H1 (cell line): ENCODE data around the gene LGALS9. TPM values are rescaled to one million over a fixed set of nuclear protein-coding genes. Genes with fewer than 3 reads are reported as not detected.

Source experiments
- GTF2F1 ChIP-seq: IDR thresholded peaks from 2 replicates; pipeline ENCODE4 v1.6.1; 2012; ENCODE audit warnings: low read depth, low read length, improper control_type of control experiment, borderline replicate concordance
- NRF1 ChIP-seq: IDR thresholded peaks from 2 replicates; pipeline ENCODE4 v1.6.1; 2011; ENCODE audit warnings: mild to moderate bottlenecking, low read depth, low read length, improper control_type of control experiment
- POLR2A ChIP-seq, 2 experiments: IDR thresholded peaks; 1 replicate in 1 of 2; 2 replicates in 1 of 2; pipeline ENCODE4 v1.6.1; 2011; ENCODE audit warnings: low read depth in 2 of 2, low read length in 2 of 2, mild to moderate bottlenecking in 2 of 2; ENCODE audit errors: control extremely low read depth in 1 of 2
- RFX5 ChIP-seq: IDR thresholded peaks from 2 replicates; pipeline ENCODE4 v1.6.1; 2011; ENCODE audit warnings: low read depth, low read length, improper control_type of control experiment, borderline replicate concordance
- SRF ChIP-seq: IDR thresholded peaks from 2 replicates; pipeline ENCODE4 v1.6.1; 2011; ENCODE audit warnings: mild to moderate bottlenecking, low read depth, low read length, moderate library complexity
- TAF7 ChIP-seq: optimal IDR thresholded peaks from 2 replicates; pipeline ENCODE3; 2011; ENCODE audit warnings: low read depth, mild to moderate bottlenecking, inconsistent platforms, low read length, moderate library complexity, borderline replicate concordance
- polyA plus RNA-seq, 7 experiments: library from polyadenylated mRNA; depleted of rRNA in 3 of 7; stranded (reverse) in 5 of 7; unstranded in 2 of 7; fragments of >200 nt in 5 of 7; fragments of 200-250 nt in 2 of 7; gene quantifications; 1 replicate in 5 of 7; 2 replicates in 1 of 7; 4 replicates in 1 of 7; pipeline versions ENCODE4 v1.2.1 to v1.2.3, GENCODE V29; 2011 to 2013; ENCODE audit warnings: missing spikeins in 2 of 7, mixed read lengths in 2 of 7
- total RNA-seq: library from RNA; stranded (reverse); fragmentation: NEBNext Ultra II Directional; extraction: Animal tissue kit (Norgen Biotek cat#: 25700); gene quantifications from 2 replicates; pipeline ENCODE4 v1.2.1, GENCODE V29; 2021
- TF ChIP-seq, protein P1 (sequence below): fragments of 300-600 bp; sonication (generic); IDR thresholded peaks from 2 replicates; pipeline ENCODE4 v1.7.1; 2012; ENCODE audit warnings: low read length, moderate library complexity, mild to moderate bottlenecking, inconsistent platforms; ENCODE audit not compliant: insufficient replicate concordance
- TF ChIP-seq, protein P2 (sequence below), 3 experiments: IDR thresholded peaks; 1 replicate in 2 of 3; 2 replicates in 1 of 3; pipeline versions ENCODE4 v1.5.1 to v1.6.1; 2011; ENCODE audit warnings: low read length in 3 of 3, mild to moderate bottlenecking in 3 of 3, inconsistent platforms in 2 of 3, low read depth in 1 of 3, moderate library complexity in 1 of 3; ENCODE audit not compliant: insufficient read depth in 1 of 3; ENCODE audit errors: control extremely low read depth in 1 of 3
- TF ChIP-seq, protein P3 (sequence below): IDR thresholded peaks from 2 replicates; pipeline ENCODE4 v1.6.1; 2011; ENCODE audit warnings: low read depth, mild to moderate bottlenecking, low read length; ENCODE audit not compliant: insufficient read depth

Gene LGALS9
- total and polyA plus RNA-seq, 2 of the 8 experiments (the other 6 are each of a cell fraction or from before 2014, with no cell fraction given) = 0.95 to 1.7 TPM

DNA sequence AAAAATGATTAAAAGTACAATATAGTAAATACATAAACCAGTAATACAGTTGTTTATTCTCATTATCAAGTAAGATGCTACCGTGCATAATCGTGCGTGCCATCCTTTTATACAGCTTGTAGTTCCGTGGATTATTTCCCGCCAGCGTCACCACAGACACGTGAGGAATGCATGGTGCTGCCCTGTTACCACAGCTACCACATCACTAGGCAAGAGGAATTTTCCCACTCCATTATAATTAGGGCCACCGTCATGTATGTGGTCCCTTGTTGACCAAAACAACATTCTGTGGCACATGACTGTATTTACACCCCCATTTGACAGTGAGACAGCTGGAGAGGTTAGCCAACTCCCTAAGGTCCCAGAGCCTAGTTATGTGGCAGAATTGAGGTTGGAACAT lies 30.5 kb upstream of the LGALS9 start (continued):
- TF ChIP-seq, protein P1, sequence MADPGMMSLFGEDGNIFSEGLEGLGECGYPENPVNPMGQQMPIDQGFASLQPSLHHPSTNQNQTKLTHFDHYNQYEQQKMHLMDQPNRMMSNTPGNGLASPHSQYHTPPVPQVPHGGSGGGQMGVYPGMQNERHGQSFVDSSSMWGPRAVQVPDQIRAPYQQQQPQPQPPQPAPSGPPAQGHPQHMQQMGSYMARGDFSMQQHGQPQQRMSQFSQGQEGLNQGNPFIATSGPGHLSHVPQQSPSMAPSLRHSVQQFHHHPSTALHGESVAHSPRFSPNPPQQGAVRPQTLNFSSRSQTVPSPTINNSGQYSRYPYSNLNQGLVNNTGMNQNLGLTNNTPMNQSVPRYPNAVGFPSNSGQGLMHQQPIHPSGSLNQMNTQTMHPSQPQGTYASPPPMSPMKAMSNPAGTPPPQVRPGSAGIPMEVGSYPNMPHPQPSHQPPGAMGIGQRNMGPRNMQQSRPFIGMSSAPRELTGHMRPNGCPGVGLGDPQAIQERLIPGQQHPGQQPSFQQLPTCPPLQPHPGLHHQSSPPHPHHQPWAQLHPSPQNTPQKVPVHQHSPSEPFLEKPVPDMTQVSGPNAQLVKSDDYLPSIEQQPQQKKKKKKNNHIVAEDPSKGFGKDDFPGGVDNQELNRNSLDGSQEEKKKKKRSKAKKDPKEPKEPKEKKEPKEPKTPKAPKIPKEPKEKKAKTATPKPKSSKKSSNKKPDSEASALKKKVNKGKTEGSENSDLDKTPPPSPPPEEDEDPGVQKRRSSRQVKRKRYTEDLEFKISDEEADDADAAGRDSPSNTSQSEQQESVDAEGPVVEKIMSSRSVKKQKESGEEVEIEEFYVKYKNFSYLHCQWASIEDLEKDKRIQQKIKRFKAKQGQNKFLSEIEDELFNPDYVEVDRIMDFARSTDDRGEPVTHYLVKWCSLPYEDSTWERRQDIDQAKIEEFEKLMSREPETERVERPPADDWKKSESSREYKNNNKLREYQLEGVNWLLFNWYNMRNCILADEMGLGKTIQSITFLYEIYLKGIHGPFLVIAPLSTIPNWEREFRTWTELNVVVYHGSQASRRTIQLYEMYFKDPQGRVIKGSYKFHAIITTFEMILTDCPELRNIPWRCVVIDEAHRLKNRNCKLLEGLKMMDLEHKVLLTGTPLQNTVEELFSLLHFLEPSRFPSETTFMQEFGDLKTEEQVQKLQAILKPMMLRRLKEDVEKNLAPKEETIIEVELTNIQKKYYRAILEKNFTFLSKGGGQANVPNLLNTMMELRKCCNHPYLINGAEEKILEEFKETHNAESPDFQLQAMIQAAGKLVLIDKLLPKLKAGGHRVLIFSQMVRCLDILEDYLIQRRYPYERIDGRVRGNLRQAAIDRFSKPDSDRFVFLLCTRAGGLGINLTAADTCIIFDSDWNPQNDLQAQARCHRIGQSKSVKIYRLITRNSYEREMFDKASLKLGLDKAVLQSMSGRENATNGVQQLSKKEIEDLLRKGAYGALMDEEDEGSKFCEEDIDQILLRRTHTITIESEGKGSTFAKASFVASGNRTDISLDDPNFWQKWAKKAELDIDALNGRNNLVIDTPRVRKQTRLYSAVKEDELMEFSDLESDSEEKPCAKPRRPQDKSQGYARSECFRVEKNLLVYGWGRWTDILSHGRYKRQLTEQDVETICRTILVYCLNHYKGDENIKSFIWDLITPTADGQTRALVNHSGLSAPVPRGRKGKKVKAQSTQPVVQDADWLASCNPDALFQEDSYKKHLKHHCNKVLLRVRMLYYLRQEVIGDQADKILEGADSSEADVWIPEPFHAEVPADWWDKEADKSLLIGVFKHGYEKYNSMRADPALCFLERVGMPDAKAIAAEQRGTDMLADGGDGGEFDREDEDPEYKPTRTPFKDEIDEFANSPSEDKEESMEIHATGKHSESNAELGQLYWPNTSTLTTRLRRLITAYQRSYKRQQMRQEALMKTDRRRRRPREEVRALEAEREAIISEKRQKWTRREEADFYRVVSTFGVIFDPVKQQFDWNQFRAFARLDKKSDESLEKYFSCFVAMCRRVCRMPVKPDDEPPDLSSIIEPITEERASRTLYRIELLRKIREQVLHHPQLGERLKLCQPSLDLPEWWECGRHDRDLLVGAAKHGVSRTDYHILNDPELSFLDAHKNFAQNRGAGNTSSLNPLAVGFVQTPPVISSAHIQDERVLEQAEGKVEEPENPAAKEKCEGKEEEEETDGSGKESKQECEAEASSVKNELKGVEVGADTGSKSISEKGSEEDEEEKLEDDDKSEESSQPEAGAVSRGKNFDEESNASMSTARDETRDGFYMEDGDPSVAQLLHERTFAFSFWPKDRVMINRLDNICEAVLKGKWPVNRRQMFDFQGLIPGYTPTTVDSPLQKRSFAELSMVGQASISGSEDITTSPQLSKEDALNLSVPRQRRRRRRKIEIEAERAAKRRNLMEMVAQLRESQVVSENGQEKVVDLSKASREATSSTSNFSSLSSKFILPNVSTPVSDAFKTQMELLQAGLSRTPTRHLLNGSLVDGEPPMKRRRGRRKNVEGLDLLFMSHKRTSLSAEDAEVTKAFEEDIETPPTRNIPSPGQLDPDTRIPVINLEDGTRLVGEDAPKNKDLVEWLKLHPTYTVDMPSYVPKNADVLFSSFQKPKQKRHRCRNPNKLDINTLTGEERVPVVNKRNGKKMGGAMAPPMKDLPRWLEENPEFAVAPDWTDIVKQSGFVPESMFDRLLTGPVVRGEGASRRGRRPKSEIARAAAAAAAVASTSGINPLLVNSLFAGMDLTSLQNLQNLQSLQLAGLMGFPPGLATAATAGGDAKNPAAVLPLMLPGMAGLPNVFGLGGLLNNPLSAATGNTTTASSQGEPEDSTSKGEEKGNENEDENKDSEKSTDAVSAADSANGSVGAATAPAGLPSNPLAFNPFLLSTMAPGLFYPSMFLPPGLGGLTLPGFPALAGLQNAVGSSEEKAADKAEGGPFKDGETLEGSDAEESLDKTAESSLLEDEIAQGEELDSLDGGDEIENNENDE = no peak
- TF ChIP-seq, protein P2, sequence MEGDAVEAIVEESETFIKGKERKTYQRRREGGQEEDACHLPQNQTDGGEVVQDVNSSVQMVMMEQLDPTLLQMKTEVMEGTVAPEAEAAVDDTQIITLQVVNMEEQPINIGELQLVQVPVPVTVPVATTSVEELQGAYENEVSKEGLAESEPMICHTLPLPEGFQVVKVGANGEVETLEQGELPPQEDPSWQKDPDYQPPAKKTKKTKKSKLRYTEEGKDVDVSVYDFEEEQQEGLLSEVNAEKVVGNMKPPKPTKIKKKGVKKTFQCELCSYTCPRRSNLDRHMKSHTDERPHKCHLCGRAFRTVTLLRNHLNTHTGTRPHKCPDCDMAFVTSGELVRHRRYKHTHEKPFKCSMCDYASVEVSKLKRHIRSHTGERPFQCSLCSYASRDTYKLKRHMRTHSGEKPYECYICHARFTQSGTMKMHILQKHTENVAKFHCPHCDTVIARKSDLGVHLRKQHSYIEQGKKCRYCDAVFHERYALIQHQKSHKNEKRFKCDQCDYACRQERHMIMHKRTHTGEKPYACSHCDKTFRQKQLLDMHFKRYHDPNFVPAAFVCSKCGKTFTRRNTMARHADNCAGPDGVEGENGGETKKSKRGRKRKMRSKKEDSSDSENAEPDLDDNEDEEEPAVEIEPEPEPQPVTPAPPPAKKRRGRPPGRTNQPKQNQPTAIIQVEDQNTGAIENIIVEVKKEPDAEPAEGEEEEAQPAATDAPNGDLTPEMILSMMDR (IDR thresholded peaks at IDR 0.05; ENCODE audit: control extremely low read depth in 1 of 3, insufficient read depth in 1 of 3, low read depth in 1 of 3, low read length in 3 of 3) = no peak
- TF ChIP-seq RFX5 (no peak), POLR2A (IDR thresholded peaks at IDR 0.05; ENCODE audit: control extremely low read depth in 1 of 2, low read depth in 2 of 2, low read length in 2 of 2) (no peak), GTF2F1 (no peak), NRF1 (no peak), SRF (no peak), TAF7 (no peak)
- TF ChIP-seq, protein P3, sequence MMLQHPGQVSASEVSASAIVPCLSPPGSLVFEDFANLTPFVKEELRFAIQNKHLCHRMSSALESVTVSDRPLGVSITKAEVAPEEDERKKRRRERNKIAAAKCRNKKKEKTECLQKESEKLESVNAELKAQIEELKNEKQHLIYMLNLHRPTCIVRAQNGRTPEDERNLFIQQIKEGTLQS = no peak
